ENCODE results near the gene PSMB5. TPM values are rescaled to one million over a fixed set of nuclear protein-coding genes. Genes with fewer than 3 reads are reported as not detected.

The PSMB5 gene
- total RNA-seq, 2 experiments from 2014 or later: 20.1 to 24.5 TPM

DNA sequence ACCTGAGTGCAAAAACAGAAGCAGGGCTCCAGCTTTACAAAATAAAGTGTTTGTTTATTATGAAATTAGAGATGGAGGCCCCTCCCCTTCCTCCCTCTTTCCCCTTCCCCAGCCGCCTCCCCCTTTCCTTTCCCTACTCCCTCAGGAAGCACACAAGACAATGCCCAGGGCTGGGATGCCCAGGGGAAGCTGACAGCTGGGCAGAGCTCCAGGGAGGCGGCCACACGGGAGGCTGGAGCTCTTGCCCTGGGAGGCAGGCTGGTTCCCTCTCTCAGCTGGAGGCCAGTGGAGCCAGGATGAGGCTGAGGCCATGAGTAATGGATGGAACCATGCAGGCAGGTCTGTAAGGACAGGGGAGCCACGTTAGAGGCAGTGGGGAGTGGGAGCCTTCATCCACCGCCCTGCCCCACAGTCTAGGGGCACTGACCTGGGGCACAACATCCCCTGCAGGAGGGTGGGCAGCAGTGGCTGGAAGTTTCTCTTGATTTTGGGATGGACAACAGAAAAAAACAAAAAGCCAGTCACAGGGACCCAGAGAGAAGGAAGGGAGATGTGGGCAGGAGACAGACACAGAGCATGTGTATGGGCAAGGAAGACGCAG is 12.4 kb upstream of the PSMB5 start:
- ATAC-seq (ENCODE audit: poor library complexity) (no peak), DNase-seq (no peak)
- Histone ChIP-seq H3K4me1 (ENCODE audit: insufficient read depth, low read length) (no peaks in the 10 kb centered on the region), H3K9me3 (ENCODE audit: control insufficient read depth in 1 of 2, insufficient read depth in 1 of 2, low read length in 2 of 2) (no peaks in the 10 kb centered on the region), H3K27me3 (ENCODE audit: control insufficient read depth in 1 of 2, insufficient read depth in 2 of 2, low read length in 2 of 2) (no peaks in the 10 kb centered on the region), H3K36me3 (ENCODE audit: insufficient read depth, low read length) (no peaks in the 10 kb centered on the region), H3K27ac (ENCODE audit: low read depth in 1 of 2, low read length in 2 of 2) (no peak overlapping the region), H3K4me3 (ENCODE audit: low read length) (no peak overlapping the region)
- Mint-ChIP-seq H3K4me3 (no peak overlapping the region), H3K4me1 (ENCODE audit: low read depth) (no peaks in the 10 kb centered on the region), H3K9me3 (no peaks in the 10 kb centered on the region), H3K36me3 (ENCODE audit: low read depth) (no peaks in the 10 kb centered on the region), H3K27ac (no peak overlapping the region), H3K27me3 (no peaks in the 10 kb centered on the region)
- intact Hi-C loops (cut with DNase I, micrococcal nuclease): no loop called here
- ChIA-PET CTCF (interaction anchor here (1.2 kb wide), 1 partner anchor 61 kb away, joined by 3 read pairs; no protein-coding TSS in a partner anchor), POLR2A (interaction anchor here (1.3 kb wide), 1 partner anchor 48 kb away, joined by 3 read pairs; the partner anchor contains the start of genes ACIN1 and C14orf119)
- TF ChIP-seq, protein P1, sequence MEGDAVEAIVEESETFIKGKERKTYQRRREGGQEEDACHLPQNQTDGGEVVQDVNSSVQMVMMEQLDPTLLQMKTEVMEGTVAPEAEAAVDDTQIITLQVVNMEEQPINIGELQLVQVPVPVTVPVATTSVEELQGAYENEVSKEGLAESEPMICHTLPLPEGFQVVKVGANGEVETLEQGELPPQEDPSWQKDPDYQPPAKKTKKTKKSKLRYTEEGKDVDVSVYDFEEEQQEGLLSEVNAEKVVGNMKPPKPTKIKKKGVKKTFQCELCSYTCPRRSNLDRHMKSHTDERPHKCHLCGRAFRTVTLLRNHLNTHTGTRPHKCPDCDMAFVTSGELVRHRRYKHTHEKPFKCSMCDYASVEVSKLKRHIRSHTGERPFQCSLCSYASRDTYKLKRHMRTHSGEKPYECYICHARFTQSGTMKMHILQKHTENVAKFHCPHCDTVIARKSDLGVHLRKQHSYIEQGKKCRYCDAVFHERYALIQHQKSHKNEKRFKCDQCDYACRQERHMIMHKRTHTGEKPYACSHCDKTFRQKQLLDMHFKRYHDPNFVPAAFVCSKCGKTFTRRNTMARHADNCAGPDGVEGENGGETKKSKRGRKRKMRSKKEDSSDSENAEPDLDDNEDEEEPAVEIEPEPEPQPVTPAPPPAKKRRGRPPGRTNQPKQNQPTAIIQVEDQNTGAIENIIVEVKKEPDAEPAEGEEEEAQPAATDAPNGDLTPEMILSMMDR (IDR thresholded peaks at IDR 0.05): no peak

DNA sequence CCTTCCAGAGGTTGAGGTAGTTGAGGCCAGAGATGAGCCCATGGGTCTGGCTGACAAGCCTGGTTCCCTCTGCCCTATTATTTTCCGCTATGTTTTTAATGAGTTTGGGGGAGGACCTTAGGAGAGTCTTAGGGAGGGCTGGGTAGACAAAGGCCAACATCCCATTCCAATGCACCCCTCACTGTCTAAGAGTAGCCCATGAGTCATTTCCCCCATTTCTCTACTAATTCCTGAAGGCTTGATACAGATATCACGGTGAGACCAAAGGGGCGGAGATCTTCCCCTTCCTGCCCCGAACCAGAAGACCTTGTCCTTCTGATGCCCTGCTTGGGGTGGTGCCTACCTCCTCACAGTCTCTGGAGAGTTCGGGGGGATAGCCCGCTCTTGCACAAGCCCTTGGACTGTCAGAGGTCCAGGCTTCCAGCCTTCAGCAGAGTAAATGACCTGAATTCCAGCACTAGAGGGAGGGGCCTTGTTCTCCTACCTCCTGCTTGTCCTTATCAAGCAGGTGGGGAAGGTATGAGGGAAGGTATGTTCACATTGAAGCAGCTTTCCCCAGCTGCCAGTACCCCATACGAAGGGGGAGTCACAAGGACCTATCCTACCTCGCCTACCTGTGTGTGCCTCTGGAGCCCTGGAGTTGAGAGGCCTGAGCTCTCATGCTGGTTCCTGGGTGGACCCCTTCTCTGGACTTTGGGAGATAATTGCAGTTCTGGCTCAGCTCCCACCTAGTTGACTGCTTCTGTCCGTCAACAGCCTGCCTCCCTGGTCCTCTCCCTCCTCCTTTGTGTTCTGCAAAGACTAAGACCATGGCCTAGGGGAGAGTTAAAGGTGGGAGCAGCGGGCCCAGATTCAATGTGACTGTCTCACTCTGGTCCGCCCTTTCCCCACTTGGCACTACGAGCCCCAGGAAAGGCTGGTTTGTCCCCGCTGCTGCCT is 11.0 kb upstream of the PSMB5 start:
- POLR2A ChIA-PET: no interaction called here

GRCh38 chr14:23044840-23045239 is 10.1 kb upstream of the PSMB5 start:
- no peak for DNase-seq
- no peaks in the 10 kb centered on the region for H3K36me3 ChIP-seq (ENCODE audit: insufficient read depth, low read length)
- CTCF ChIA-PET: no interaction called here

More for the DNA sequence above, 11.0 kb upstream of the PSMB5 start:
- Histone ChIP-seq H3K27ac (ENCODE audit: low read depth in 1 of 2, low read length in 2 of 2) (no peak overlapping the region), H3K4me1 (ENCODE audit: insufficient read depth, low read length) (no peaks in the 10 kb centered on the region), H3K36me3 (ENCODE audit: insufficient read depth, low read length) (no peaks in the 10 kb centered on the region), H3K4me3 (ENCODE audit: low read length) (no peak overlapping the region), H3K27me3 (ENCODE audit: control insufficient read depth in 1 of 2, insufficient read depth in 2 of 2, low read length in 2 of 2) (no peaks in the 10 kb centered on the region), H3K9me3 (ENCODE audit: control insufficient read depth in 1 of 2, insufficient read depth in 1 of 2, low read length in 2 of 2) (no peaks in the 10 kb centered on the region)
- no peak for ATAC-seq (ENCODE audit: poor library complexity)
- Mint-ChIP-seq H3K36me3 (ENCODE audit: low read depth) (no peaks in the 10 kb centered on the region), H3K4me1 (ENCODE audit: low read depth) (no peaks in the 10 kb centered on the region), H3K27ac (no peak overlapping the region), H3K27me3 (no peaks in the 10 kb centered on the region), H3K9me3 (no peaks in the 10 kb centered on the region), H3K4me3 (no peak overlapping the region)
- intact Hi-C loops (cut with DNase I, micrococcal nuclease): no loop called here
- no peak for DNase-seq
- CTCF ChIA-PET: no interaction called here
- TF ChIP-seq, protein P1 (IDR thresholded peaks at IDR 0.05): no peak

More at GRCh38 chr14:23044840-23045239, 10.1 kb upstream of the PSMB5 start:
- no peaks in the 10 kb centered on the region for H3K36me3 Mint-ChIP-seq (ENCODE audit: low read depth)
- Histone ChIP-seq H3K4me1 (ENCODE audit: insufficient read depth, low read length) (no peaks in the 10 kb centered on the region), H3K27me3 (ENCODE audit: control insufficient read depth in 1 of 2, insufficient read depth in 2 of 2, low read length in 2 of 2) (no peaks in the 10 kb centered on the region), H3K27ac (ENCODE audit: low read depth in 1 of 2, low read length in 2 of 2) (no peak overlapping the region), H3K4me3 (ENCODE audit: low read length) (no peak overlapping the region), H3K9me3 (ENCODE audit: control insufficient read depth in 1 of 2, insufficient read depth in 1 of 2, low read length in 2 of 2) (no peaks in the 10 kb centered on the region)
- POLR2A ChIA-PET: no interaction called here
- no peaks in the 10 kb centered on the region for H3K27me3 Mint-ChIP-seq
- TF ChIP-seq, protein P1 (IDR thresholded peaks at IDR 0.05): no peak
- H3K9me3 Mint-ChIP-seq: no peaks in the 10 kb centered on the region
- H3K27ac Mint-ChIP-seq: no peak overlapping the region
- H3K4me3 Mint-ChIP-seq: no peak overlapping the region
- no peak for ATAC-seq (ENCODE audit: poor library complexity)
- intact Hi-C loops (cut with DNase I, micrococcal nuclease): no loop called here
- H3K4me1 Mint-ChIP-seq (ENCODE audit: low read depth): no peaks in the 10 kb centered on the region

All from CD4-positive, alpha-beta T cell (primary cell).